Ishikawa (cell line): ENCODE results near the gene FETUB.

Experiments
- CEBPB ChIP-seq: IDR thresholded peaks from 2 replicates; pipeline ENCODE4 v1.6.1; 2012
- CREB1 ChIP-seq: IDR thresholded peaks from 2 replicates; pipeline ENCODE4 v1.6.1; 2012; ENCODE audit warnings: low read depth
- EGR1 ChIP-seq: IDR thresholded peaks from 2 replicates; pipeline ENCODE4 v1.6.1; 2012
- EP300 ChIP-seq: IDR thresholded peaks from 2 replicates; pipeline ENCODE4 v1.6.1; 2012; ENCODE audit warnings: borderline replicate concordance
- FOXM1 ChIP-seq: IDR thresholded peaks from 2 replicates; pipeline ENCODE4 v1.6.1; 2012; ENCODE audit warnings: low read depth, borderline replicate concordance
- MAX ChIP-seq: IDR thresholded peaks from 2 replicates; pipeline ENCODE4 v1.6.1; 2012
- NFIC ChIP-seq: IDR thresholded peaks from 2 replicates; pipeline ENCODE4 v1.6.1; 2012
- RAD21 ChIP-seq: IDR thresholded peaks from 2 replicates; pipeline ENCODE4 v1.6.1; 2012; ENCODE audit warnings: low read depth
- REST ChIP-seq: IDR thresholded peaks from 2 replicates; pipeline ENCODE4 v1.6.1; 2012; ENCODE audit warnings: low read depth, mild to moderate bottlenecking
- TAF1 ChIP-seq: IDR thresholded peaks from 2 replicates; pipeline ENCODE4 v1.6.1; 2012; ENCODE audit warnings: low read depth, mild to moderate bottlenecking
- TCF12 ChIP-seq: IDR thresholded peaks from 2 replicates; pipeline ENCODE4 v1.6.1; 2012; ENCODE audit warnings: low read depth
- TEAD4 ChIP-seq: IDR thresholded peaks from 2 replicates; pipeline ENCODE4 v1.6.1; 2012
- USF1 ChIP-seq: IDR thresholded peaks from 2 replicates; pipeline ENCODE4 v1.6.1; 2012
- YY1 ChIP-seq: IDR thresholded peaks from 2 replicates; pipeline ENCODE4 v1.6.1; 2012; ENCODE audit warnings: low read depth
- ZBTB7A ChIP-seq: IDR thresholded peaks from 2 replicates; pipeline ENCODE4 v1.6.1; 2012; ENCODE audit warnings: low read depth

FETUB gene

GRCh38 chr3:186648851-186649250, 8.7 kb downstream of the FETUB start:
- no peak for TF ChIP-seq RAD21
- TF ChIP-seq USF1 = no peak
- no peak for TF ChIP-seq FOXM1
- TF ChIP-seq YY1 = no peak
- no peak for TF ChIP-seq REST
- no peak for TF ChIP-seq TEAD4
- TF ChIP-seq EP300 = no peak
- no peak for TF ChIP-seq EGR1
- no peak for TF ChIP-seq TCF12

- no peak for TF ChIP-seq TAF1
- peak; percentile 46 for TF ChIP-seq CEBPB
Observed at GRCh38 chr3:186651678-186652215, 11.5 kb downstream of the FETUB start.

GRCh38 chr3:186653080-186653707, 13.0 kb downstream of the FETUB start:
- TF ChIP-seq REST (no peak), CREB1 (no peak), EP300 (no peak), YY1 (no peak), ZBTB7A (no peak), NFIC (no peak), FOXM1 (no peak), RAD21 (no peak)

GRCh38 chr3:186653984-186654383, 13.8 kb downstream of the FETUB start:
- no peak for TF ChIP-seq TEAD4
- TF ChIP-seq EGR1 = no peak
- TF ChIP-seq REST = no peak
- TF ChIP-seq USF1 = no peak
- no peak for TF ChIP-seq NFIC
- TF ChIP-seq TCF12 = no peak
- no peak for TF ChIP-seq YY1
- no peak for TF ChIP-seq CREB1
- no peak for TF ChIP-seq TAF1
- no peak for TF ChIP-seq CEBPB
- TF ChIP-seq RAD21 = no peak
- no peak for TF ChIP-seq FOXM1
- TF ChIP-seq MAX = no peak
- TF ChIP-seq EP300 = no peak
- no peak for TF ChIP-seq ZBTB7A

- TF ChIP-seq TEAD4 (no peak), CREB1 (no peak)
Observed at GRCh38 chr3:186663361-186664118, 23.3 kb downstream of the FETUB start.
